Melanocyte of skin (primary cell): ENCODE results near the gene PLEKHJ1. TPM values are rescaled to one million over a fixed set of nuclear protein-coding genes. Genes with fewer than 3 reads are reported as not detected.

Source experiments
- small RNA-seq, 2 donors: library from RNA; depleted of rRNA; stranded (forward); fragments of <200 nt; gene quantifications; one replicate each; pipeline ENCODE3, GENCODE V24; 2012
- total RNA-seq, 2 donors: library from RNA; depleted of rRNA; stranded (reverse); fragments of >200 nt; gene quantifications; 2 replicates each; pipeline ENCODE4 v1.2.3, GENCODE V29; 2012

Gene PLEKHJ1, protein sequence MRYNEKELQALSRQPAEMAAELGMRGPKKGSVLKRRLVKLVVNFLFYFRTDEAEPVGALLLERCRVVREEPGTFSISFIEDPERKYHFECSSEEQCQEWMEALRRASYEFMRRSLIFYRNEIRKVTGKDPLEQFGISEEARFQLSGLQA
- 10 to 100 TPM; 29.3 to 46.0 TPM for total RNA-seq

DNA sequence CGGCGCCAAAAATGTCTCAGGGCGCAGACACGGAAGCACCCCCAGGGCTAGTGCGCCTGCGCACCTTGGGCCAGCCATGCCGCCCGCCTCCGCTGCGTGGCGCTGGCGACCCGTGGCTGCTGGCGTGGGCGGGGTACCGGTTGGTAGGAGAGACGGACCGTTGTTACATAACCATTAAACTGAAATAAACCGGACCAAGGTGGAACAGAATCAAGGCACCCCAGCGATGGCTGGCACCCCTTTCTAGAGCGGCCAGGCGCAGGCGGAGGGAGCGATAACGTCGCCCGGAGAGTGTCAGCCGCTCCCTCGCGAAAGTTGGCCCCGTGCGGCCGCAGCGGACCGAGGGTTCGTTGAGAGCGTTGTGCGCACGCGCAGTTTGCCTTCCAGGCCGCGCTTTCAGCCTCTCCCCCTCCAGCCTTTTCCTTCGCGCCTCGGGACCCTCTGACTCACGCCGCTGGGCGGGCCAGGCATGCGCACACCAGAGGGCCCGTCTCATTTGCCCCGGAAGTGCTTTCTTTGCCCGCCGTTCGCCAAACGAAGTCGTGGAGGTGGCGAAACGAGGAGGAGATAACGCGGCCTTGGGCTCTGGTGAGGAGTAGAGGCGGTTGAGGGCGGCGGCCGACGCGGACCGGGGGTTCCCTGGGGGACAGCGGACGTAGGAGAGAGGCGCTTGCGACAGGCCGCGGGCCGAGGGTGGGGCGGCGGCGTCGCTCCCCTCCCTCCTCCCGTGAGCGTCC lies at the start of gene PLEKHJ1, which contains the start of gene SF3A2:
PLEKHJ1 (minus strand) TSS at position 16 of the 737 bp plus-strand sequence. CDS start 81 bp downstream, outside the sequence.
SF3A2 (plus strand) TSS at position 511 of the 737 bp plus-strand sequence. CDS start 6,595 bp downstream, outside the sequence.

DNA sequence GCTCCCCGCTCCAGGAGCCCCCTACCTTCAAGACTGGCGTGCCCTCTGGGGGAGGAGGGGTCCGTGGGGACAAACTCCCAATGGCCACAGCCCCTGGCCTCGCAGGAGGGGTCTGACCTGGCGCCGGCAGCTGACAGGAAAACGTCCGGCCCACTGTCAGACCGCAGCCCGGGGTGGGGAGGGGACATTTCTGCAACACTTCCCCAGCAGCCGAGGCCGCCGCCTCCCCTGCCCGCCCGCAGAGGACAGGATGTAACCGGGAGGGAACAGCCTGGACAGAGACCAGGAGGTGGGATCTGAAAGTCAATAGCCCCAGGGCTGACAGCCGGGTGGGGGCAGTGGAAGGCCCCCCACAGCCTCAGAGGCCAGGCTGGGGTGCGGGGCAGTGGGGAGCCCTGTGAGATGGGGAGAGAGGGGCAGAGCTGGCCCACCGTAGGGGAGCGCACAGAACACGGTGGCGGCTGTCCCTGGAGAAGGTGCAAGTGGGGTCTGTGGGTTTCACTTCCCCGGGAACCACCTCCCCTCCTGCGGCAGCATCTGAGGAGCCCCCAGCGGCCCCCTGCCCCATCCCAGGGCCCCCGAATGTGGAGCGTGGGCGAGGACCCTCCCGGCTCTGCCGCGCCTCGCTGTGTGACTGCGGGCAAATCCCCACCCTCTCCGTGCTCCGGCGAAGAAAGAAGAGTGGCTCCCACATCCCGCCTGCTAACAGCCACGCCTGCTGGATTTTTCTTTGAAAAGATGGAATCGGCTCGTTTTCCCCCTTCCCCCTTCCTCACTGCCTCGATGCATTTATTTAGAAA lies 46.1 kb upstream of the PLEKHJ1 start, which contains the start of gene PEAK3:
PEAK3 (minus strand) TSS at position 114 of the 800 bp plus-strand sequence. CDS start 1,244 bp downstream, outside the sequence.

DNA sequence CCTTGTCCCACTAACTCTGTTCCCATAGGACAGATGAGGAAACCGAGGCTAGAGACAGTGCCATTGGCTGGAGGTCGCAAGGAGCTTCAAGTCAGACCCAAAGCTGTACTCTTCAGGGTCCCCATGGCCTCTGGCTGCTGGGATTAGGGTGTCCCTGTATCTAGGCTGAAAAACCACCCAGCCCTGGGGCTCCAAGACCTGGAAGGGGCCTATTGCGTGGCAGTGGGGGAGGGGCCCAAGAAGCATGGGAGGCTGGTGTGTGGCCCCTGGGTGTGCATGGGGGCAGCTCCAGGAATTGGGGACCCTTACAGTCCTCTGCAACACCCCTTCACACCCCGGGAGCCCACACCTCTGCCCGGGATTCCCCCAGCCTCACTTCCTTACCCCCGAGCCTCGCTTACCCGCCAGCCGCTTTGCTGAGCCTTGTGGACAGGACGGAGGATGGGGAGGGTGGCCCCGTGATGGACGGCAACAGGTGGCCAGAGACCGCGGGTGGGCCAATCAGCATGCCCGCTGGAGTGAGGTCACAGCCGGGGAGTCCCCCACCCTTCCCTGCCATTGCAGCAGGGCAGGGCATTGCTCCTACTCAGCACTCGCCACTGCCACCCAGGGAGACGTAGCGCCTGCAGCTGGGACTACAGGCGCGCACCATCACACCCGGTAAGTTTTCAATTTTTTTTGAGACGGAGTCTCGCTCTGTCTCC lies 20.0 kb upstream of the PLEKHJ1 start, which contains the start of gene JSRP1:
JSRP1 (minus strand) TSS at position 436 of the 704 bp plus-strand sequence. CDS start 1,103 bp downstream, outside the sequence.

DNA sequence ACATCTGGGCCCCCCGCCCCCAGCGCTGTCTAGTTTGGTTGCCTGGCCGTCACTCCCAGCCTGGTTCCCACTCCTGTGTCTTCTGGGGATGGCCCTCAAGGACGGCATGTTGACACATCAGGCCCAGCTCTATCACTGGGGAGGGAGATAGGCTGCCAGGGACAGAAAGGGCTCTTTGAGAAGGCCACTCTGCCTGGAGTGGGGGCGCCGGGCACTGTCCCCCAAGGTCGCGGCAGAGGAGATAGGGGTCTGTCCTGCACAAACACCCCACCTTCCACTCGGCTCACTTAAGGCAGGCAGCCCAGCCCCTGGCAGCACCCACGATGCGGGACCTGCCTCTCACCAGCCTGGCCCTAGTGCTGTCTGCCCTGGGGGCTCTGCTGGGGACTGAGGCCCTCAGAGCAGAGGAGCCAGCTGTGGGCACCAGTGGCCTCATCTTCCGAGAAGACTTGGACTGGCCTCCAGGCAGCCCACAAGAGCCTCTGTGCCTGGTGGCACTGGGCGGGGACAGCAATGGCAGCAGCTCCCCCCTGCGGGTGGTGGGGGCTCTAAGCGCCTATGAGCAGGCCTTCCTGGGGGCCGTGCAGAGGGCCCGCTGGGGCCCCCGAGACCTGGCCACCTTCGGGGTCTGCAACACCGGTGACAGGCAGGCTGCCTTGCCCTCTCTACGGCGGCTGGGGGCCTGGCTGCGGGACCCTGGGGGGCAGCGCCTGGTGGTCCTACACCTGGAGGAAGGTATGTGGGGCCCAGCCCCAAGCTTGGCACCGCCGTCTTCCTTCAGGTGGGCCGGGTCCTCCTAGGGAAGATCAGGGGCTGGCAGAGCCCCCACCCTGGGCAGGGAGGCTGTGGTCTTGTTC lies 13.1 kb upstream of the PLEKHJ1 start, which contains the start of gene AMH:
AMH (plus strand) TSS at position 314 of the 857 bp plus-strand sequence; CDS start at position 324, 10 bp downstream.

Small RNA genes within 50 kb of the gene (small RNA-seq; reads per million reads assigned to genes)
- 0 reads per million in 2 donors for gene MIR1227

Other genes starting within 250 kb of the PLEKHJ1 start
- 10 to 100 TPM; 54.0 to 55.9 TPM for gene BTBD2, start 220.6 kb downstream of the PLEKHJ1 start, total RNA-seq
- gene MKNK2, start 185.1 kb downstream of the PLEKHJ1 start, total RNA-seq: 10 to 100 TPM; 40.6 to 42.3 TPM
- gene MOB3A, start 140.0 kb downstream of the PLEKHJ1 start, total RNA-seq: 10 to 100 TPM; 16.2 to 22.3 TPM
- gene IZUMO4, start 139.4 kb downstream of the PLEKHJ1 start, total RNA-seq: under 1 TPM in 1 of 2 donors, not detected in 1; 0.69 TPM
- 100 to 1,000 TPM; 114 to 163 TPM for gene AP3D1, start 84.8 kb downstream of the PLEKHJ1 start, total RNA-seq
- gene DOT1L, start 72.4 kb downstream of the PLEKHJ1 start, total RNA-seq: 1 to 10 TPM; 5.2 to 8.0 TPM
- 10 to 100 TPM; 19.3 to 42.3 TPM for gene SF3A2, start 495 bp upstream of the PLEKHJ1 start, total RNA-seq
- gene AMH, start 13.0 kb upstream of the PLEKHJ1 start, total RNA-seq: under 1 TPM; 0.33 to 0.34 TPM
- not detected for gene JSRP1, start 20.1 kb upstream of the PLEKHJ1 start, total RNA-seq
- gene PEAK3, start 45.8 kb upstream of the PLEKHJ1 start, total RNA-seq: not detected
- gene LINGO3, start 71.8 kb upstream of the PLEKHJ1 start, total RNA-seq: under 1 TPM in 1 of 2 donors, not detected in 1; under 0.01 TPM
- gene LSM7, start 92.3 kb upstream of the PLEKHJ1 start, total RNA-seq: 100 to 1,000 TPM in 1 of 2 donors, 10 to 100 TPM in 1; 69.9 to 128 TPM
- 10 to 100 TPM; 22.0 to 22.4 TPM for gene SPPL2B, start 92.4 kb upstream of the PLEKHJ1 start, total RNA-seq
- gene TMPRSS9, start 123.9 kb upstream of the PLEKHJ1 start, total RNA-seq: not detected
- gene TIMM13, start 191.3 kb upstream of the PLEKHJ1 start, total RNA-seq: 10 to 100 TPM; 26.5 to 45.0 TPM
- 10 to 100 TPM; 18.9 to 75.6 TPM for gene LMNB2, start 220.6 kb upstream of the PLEKHJ1 start, total RNA-seq
- gene GADD45B, start 239.8 kb upstream of the PLEKHJ1 start, total RNA-seq: 10 to 100 TPM in 1 of 2 donors, 1 to 10 TPM in 1; 8.3 to 11.4 TPM